ENCODE data around the gene AHSG. TPM values are rescaled to one million over a fixed set of nuclear protein-coding genes. Genes with fewer than 3 reads are reported as not detected.

AHSG gene
- total RNA-seq, 4 donors from 2014 or later, result not detected

- Histone ChIP-seq H3K9me3 (no peaks in the 10 kb centered on the region), H3K4me1 (peaks cover 16 to 83% (median 25%) of the 10 kb centered on the region in 3 donors), H3K36me3 (no peaks in the 10 kb centered on the region), H3K4me3 (no peak overlapping the region), H3K27ac (no peak overlapping the region), H3K27me3 (peaks cover 0 to 3% (median 0%) of the 10 kb centered on the region in 4 donors)
- no peak for TF ChIP-seq POLR2A (IDR thresholded peaks at IDR 0.05)
- TF ChIP-seq CTCF (IDR thresholded peaks at IDR 0.05), result no peak
- intact Hi-C loops (cut with DNase I), result no loop called here
- 44 to 62% methylated on average over 3 of the region's 3 CpGs for WGBS, 2 donors
- no peak for DNase-seq
These were observed 29.2 kb downstream of the AHSG start for GRCh38 chr3:186642014-186642413.

DNA sequence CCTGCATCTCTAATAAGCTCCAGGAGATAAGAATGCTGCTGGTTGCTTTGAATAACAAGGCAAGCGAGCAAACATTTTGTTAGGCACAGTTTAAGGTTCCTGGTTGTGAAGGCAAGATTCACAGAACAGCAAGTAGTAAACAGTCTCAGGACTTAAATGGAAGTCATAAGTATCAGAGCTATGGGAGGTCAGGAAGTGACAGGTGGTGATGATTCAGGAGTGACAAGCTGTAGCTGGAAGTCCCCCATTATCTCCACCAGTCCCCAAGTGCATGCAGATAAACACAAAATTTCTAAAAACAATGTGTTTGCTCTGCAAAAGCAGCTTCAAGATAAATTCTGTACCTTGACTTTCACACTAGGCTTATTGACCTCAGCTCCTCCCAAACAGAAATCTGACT lies 30.6 kb downstream of the AHSG start:
- WGBS, 2 donors, result 50 to 79% methylated on average over 1 of the region's 1 CpG
- Histone ChIP-seq H3K36me3 (no peaks in the 10 kb centered on the region), H3K4me1 (peaks cover 16 to 68% (median 25%) of the 10 kb centered on the region in 3 donors), H3K9me3 (no peaks in the 10 kb centered on the region), H3K27me3 (peaks cover 0 to 3% (median 0%) of the 10 kb centered on the region in 4 donors), H3K27ac (peak overlapping the region in 1 of 4 donors; percentile 83), H3K4me3 (no peak overlapping the region)
- TF ChIP-seq POLR2A (IDR thresholded peaks at IDR 0.05) (no peak), CTCF (IDR thresholded peaks at IDR 0.05) (no peak)
- intact Hi-C loops (cut with DNase I), result no loop called here
- no peak for DNase-seq

- no peak overlapping the region for H3K4me3 ChIP-seq
- no peak for TF ChIP-seq CTCF (IDR thresholded peaks at IDR 0.05)
- no peak for TF ChIP-seq POLR2A (IDR thresholded peaks at IDR 0.05)
- peaks cover 0 to under 1% (median 0%) of the 10 kb centered on the region in 4 donors for H3K27me3 ChIP-seq
- H3K27ac ChIP-seq, result peak overlapping the region; percentile 18 to 84 (median 76)
- DNase-seq, result no peak
- peaks cover 14 to 56% (median 20%) of the 10 kb centered on the region in 3 donors for H3K4me1 ChIP-seq
- no peaks in the 10 kb centered on the region for H3K9me3 ChIP-seq
- H3K36me3 ChIP-seq, result no peaks in the 10 kb centered on the region
- intact Hi-C loops (cut with DNase I), result no loop called here
- WGBS, 2 donors, result 39 to 48% methylated on average over 3 of the region's 3 CpGs
These were observed 31.8 kb downstream of the AHSG start for GRCh38 chr3:186644683-186645082.

DNA sequence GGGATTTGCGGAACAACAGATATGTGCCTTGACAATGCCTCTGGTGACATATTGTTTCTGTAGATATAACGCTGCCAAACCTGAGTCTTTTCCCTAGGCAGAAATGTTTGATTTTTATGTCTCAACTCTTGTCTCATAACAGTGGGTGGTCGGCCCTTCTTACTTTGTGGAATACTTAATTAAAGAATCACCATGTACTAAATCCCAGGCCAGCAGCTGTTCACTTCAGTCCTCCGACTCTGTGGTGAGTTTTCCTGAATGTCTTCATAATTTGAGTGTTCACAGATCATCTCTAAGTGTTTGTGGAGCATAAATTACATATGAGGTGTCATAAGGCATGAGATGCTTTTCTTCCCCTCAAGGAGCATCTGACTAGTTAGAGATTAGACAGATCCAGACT lies 33.2 kb downstream of the AHSG start:
- 86 to 94% methylated on average over 4 of the region's 4 CpGs for WGBS, 2 donors
- Histone ChIP-seq H3K4me3 (no peak overlapping the region), H3K9me3 (no peaks in the 10 kb centered on the region), H3K27me3 (no peaks in the 10 kb centered on the region), H3K27ac (no peak overlapping the region), H3K4me1 (peaks cover 3 to 42% (median 14%) of the 10 kb centered on the region in 3 donors), H3K36me3 (no peaks in the 10 kb centered on the region)
- DNase-seq, result no peak
- TF ChIP-seq POLR2A (IDR thresholded peaks at IDR 0.05) (no peak), CTCF (IDR thresholded peaks at IDR 0.05) (no peak)
- intact Hi-C loops (cut with DNase I), result no loop called here

DNA sequence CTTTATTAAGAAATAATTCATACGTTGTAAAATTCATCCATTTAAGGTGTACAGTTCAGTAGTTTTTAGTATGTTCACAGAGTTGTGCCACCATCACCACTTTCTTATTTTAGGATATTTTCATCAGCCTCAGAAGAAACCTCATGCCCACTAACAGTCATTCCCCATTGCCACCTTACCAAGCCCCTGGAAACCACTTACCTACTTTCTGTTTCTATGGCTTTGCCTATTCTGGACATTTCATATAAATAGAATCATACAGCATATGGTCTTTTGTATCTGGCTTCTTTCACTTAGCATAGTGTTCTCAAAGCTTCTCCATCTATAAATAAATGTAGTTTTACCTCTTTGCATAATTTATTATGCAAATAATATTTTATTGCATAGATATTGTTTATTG lies 34.0 kb downstream of the AHSG start:
- Histone ChIP-seq H3K4me1 (peaks cover 0 to 38% (median 14%) of the 10 kb centered on the region in 3 donors), H3K27me3 (no peaks in the 10 kb centered on the region), H3K27ac (no peak overlapping the region), H3K4me3 (no peak overlapping the region), H3K36me3 (no peaks in the 10 kb centered on the region), H3K9me3 (no peaks in the 10 kb centered on the region)
- 63 to 74% methylated on average over 1 of the region's 1 CpG for WGBS, 2 donors
- no peak for TF ChIP-seq CTCF (IDR thresholded peaks at IDR 0.05)
- TF ChIP-seq POLR2A (IDR thresholded peaks at IDR 0.05), result no peak
- no peak for DNase-seq
- intact Hi-C loops (cut with DNase I), result no loop called here
